Measurements from ENCODE around the gene NCDN. TPM values are rescaled to one million over a fixed set of nuclear protein-coding genes. Genes with fewer than 3 reads are reported as not detected.

The NCDN gene
- total RNA-seq, 1 donor from 2014 or later = 20.2 TPM

- ATAC-seq = no peak
- Histone ChIP-seq H3K27ac (no peak overlapping the region), H3K4me3 (no peak overlapping the region), H3K36me3 (peaks cover 4% of the 10 kb centered on the region), H3K27me3 (ENCODE audit: low read depth) (peaks cover 27% of the 10 kb centered on the region), H3K4me1 (peaks cover 28% of the 10 kb centered on the region), H3K9me3 (no peaks in the 10 kb centered on the region)
- intact Hi-C loops (cut with DNase I) = no loop called here
- DNase-seq = no peak
- TF ChIP-seq CTCF (IDR thresholded peaks at IDR 0.05) = no peak
Observed at GRCh38 chr1:35570589-35571137, 13.1 kb downstream of the NCDN start.

DNA sequence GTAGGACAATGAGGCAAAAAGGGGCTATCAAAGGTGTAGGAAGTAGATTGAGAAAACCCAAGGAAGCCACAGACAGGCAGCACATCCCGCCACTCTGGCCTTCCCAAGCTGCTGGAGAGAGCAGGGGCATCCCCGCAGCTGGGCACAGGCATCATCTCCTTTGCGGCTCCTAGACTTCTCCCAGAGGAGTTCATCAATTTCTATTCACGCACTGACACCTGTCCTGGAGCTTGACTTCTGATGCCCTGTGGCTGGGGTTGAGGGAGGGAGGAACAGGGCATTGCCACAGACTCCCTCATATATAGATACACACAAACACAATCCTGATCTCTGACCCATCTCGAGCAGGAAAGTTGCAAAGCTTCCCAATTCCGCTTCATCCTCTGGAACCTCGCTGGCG is 13.7 kb downstream of the NCDN start:
- no peaks in the 10 kb centered on the region for H3K9me3 ChIP-seq

DNA sequence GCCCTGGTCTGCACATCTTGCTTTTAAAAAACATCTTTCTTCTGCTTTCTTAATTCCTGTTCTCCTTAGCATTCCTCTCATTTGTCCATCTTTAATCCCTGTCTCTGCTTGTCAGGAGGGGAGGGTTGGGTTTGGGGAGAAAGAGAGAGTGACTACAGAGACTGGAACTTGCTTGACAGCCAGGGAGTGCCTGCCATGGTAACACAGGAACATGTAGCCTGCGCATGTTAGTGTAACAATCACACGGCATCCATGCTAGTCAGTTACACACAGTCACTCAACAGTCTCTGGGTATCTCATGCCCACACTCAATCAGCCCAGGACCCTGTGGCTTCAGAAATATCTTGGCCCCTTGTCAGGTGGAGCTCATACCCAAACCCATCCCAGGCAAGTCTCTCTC is 14.7 kb downstream of the NCDN start:
- DNase-seq = no peak
- H3K4me1 ChIP-seq = peaks cover 35% of the 10 kb centered on the region
- H3K4me3 ChIP-seq = no peak overlapping the region
- intact Hi-C loops (cut with DNase I) = no loop called here
- no peaks in the 10 kb centered on the region for H3K9me3 ChIP-seq
- no peak for ATAC-seq
- H3K27ac ChIP-seq = no peak overlapping the region
- peaks cover 37% of the 10 kb centered on the region for H3K27me3 ChIP-seq (ENCODE audit: low read depth)
- no peak for TF ChIP-seq CTCF (IDR thresholded peaks at IDR 0.05)
- no peaks in the 10 kb centered on the region for H3K36me3 ChIP-seq

More for the DNA sequence above, 13.7 kb downstream of the NCDN start:
- intact Hi-C loops (cut with DNase I) = no loop called here
- Histone ChIP-seq H3K4me1 (peaks cover 32% of the 10 kb centered on the region), H3K4me3 (no peak overlapping the region), H3K27ac (no peak overlapping the region), H3K36me3 (no peaks in the 10 kb centered on the region), H3K27me3 (ENCODE audit: low read depth) (peaks cover 27% of the 10 kb centered on the region)
- no peak for DNase-seq
- no peak for TF ChIP-seq CTCF (IDR thresholded peaks at IDR 0.05)
- no peak for ATAC-seq

DNA sequence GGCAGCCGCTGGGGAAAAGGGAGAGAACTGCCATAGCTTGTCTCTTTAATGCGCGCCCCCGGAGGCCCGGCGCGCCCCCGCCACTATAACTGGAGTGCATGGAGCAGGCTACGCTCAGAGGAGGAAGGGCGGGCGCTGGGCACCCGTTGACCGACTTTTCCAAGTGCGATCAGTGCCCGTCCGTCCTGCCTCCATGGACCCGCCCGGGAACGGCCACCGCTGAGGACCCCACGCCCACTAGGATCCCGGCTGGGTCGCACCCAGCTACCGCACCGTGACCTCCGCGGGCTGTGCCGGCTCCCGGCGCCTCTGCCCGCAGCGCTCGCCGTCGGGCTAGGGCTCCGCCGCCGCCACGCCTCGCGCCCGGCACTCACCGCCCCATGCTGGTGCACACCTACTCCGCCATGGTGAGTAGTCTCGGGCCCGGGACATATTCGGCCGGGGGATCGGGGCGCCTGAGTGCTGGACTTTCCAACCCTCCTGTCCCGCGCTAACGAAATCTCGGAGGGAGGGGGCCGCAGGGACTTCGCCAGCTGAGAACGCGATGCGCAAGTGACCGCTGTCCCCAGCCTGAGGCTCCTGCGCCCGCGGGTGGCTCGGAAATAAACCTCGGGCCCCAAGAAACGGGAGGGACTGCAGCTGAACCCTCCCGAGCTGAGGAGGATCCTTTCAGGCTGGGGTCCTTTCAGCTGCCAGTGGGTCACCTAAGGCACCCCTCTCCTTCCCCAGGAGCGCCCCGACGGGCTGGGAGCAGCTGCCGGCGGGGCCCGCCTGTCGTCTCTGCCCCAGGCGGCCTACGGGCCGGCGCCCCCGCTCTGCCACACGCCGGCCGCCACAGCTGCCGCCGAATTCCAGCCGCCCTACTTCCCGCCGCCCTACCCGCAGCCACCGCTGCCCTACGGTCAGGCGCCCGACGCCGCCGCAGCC is 15.9 kb downstream of the NCDN start, which contains the start of gene TFAP2E:
TSS of gene TFAP2E (plus strand) at position 117 of the 927 bp plus-strand sequence. CDS start at position 381, 264 bp downstream.
- H3K4me3 ChIP-seq = peak within 1 kb of the TSS; percentile 63
- intact Hi-C loops (cut with DNase I) = no loop called here
- DNase-seq (peak; percentile 82), ATAC-seq (peak; percentile 69 to 78)
- H3K27ac ChIP-seq = no peak within 1 kb of the TSS
- H3K36me3 ChIP-seq = no peaks in the 10 kb centered on the region
- H3K4me1 ChIP-seq = peaks cover 44% of the 10 kb centered on the region
- peaks cover 37% of the 10 kb centered on the region for H3K27me3 ChIP-seq (ENCODE audit: low read depth)
- no peaks in the 10 kb centered on the region for H3K9me3 ChIP-seq
- no peak for TF ChIP-seq CTCF (IDR thresholded peaks at IDR 0.05)

- Histone ChIP-seq H3K27ac (no peak overlapping the region), H3K4me1 (peaks cover 44% of the 10 kb centered on the region), H3K4me3 (peak overlapping the region; percentile 63), H3K9me3 (no peaks in the 10 kb centered on the region), H3K36me3 (no peaks in the 10 kb centered on the region), H3K27me3 (ENCODE audit: low read depth) (peaks cover 37% of the 10 kb centered on the region)
- intact Hi-C loops (cut with DNase I) = no loop called here
- ATAC-seq (no peak), DNase-seq (no peak)
- TF ChIP-seq CTCF (IDR thresholded peaks at IDR 0.05) = no peak
Observed at GRCh38 chr1:35574125-35574654, 16.6 kb downstream of the NCDN start.
